NCI-H1105 (cell line): ENCODE measurements around the gene PKLR.

Experiments used
- DNase-seq: peaks from one replicate; lab custom pipeline; 2025; lab: John Stamatoyannopoulos, UW

Gene PKLR

GRCh38 chr1:155284476-155284875 lies 16.8 kb downstream of the PKLR start:
- no peak for DNase-seq

GRCh38 chr1:155282488-155283091 lies 18.6 kb downstream of the PKLR start:
- DNase-seq: no peak

- no peak for DNase-seq
Observed at GRCh38 chr1:155279268-155279667, 22.0 kb downstream of the PKLR start.

GRCh38 chr1:155278689-155279160 lies 22.5 kb downstream of the PKLR start:
- no peak for DNase-seq

- peak; percentile 82 for DNase-seq
Observed at GRCh38 chr1:155277902-155278688, 23.1 kb downstream of the PKLR start.

GRCh38 chr1:155277070-155277901 lies 24.0 kb downstream of the PKLR start, which contains the start of gene HCN3:
HCN3 (plus strand) TSS chr1:155277463; CDS start chr1:155277591, 128 bp downstream.
- DNase-seq: peak; percentile 97

- DNase-seq: peak; percentile 98
Observed at GRCh38 chr1:155273343-155274245, 27.6 kb downstream of the PKLR start, which contains the start of gene CLK2. CLK2 (minus strand) TSS chr1:155273504; CDS start chr1:155270977, 2,527 bp downstream.

- DNase-seq: peak; percentile 9
Observed at GRCh38 chr1:155272466-155273342, 28.5 kb downstream of the PKLR start.

- DNase-seq: no peak
Observed at GRCh38 chr1:155269381-155269780, 31.9 kb downstream of the PKLR start.

GRCh38 chr1:155268630-155269029 lies 32.6 kb downstream of the PKLR start:
- DNase-seq: no peak

GRCh38 chr1:155267373-155267772 lies 33.9 kb downstream of the PKLR start:
- no peak for DNase-seq

- no peak for DNase-seq
Observed at GRCh38 chr1:155266553-155266952, 34.7 kb downstream of the PKLR start.

- no peak for DNase-seq
Observed at GRCh38 chr1:155263067-155263466, 38.2 kb downstream of the PKLR start.

- peak; percentile 96 for DNase-seq
Observed at GRCh38 chr1:155261852-155262673, 39.2 kb downstream of the PKLR start, which contains the start of gene SCAMP3. SCAMP3 (minus strand) TSS chr1:155262360; CDS start chr1:155262151, 209 bp downstream.

- DNase-seq: no peak
Observed at GRCh38 chr1:155261493-155261851, 39.8 kb downstream of the PKLR start.

- DNase-seq: no peak
Observed at GRCh38 chr1:155260276-155260675, 41.0 kb downstream of the PKLR start.

- no peak for DNase-seq
Observed at GRCh38 chr1:155256058-155256852, 45.0 kb downstream of the PKLR start.

GRCh38 chr1:155255243-155256007 lies 45.8 kb downstream of the PKLR start, which contains the start of gene ENTREP3:
ENTREP3 (minus strand) TSS chr1:155255483; CDS start chr1:155254877, 606 bp downstream.
- DNase-seq: peak; percentile 88
